Adrenal gland (tissue), 5 donors: Measurements from ENCODE around the gene FARS2.

ENCODE experiments used
- POLR2A ChIP-seq, 2 donors: fragments of 450-650 bp; IDR thresholded peaks; one replicate each; pipeline ENCODE4 v1.6.1; 2017; ENCODE audit warnings: antibody characterized with exemption in 2 of 2, mild to moderate bottlenecking in 2 of 2, moderate library complexity in 1 of 2
- TF ChIP-seq, protein P1 (sequence below), 6 experiments: fragments of 450-650 bp in 4 of 6; fragments of 200-600 bp in 2 of 6; sonication (generic) in 1 of 6; IDR thresholded peaks; 1 replicate in 5 of 6; 2 replicates in 1 of 6; pipeline versions ENCODE4 v1.5.1 to v1.8.0; 2016 to 2021; ENCODE audit warnings: antibody characterized with exemption in 6 of 6, mild to moderate bottlenecking in 2 of 6, moderate library complexity in 1 of 6
- donor health status: DM: no; HTN: no; CAD: no.

DNA sequence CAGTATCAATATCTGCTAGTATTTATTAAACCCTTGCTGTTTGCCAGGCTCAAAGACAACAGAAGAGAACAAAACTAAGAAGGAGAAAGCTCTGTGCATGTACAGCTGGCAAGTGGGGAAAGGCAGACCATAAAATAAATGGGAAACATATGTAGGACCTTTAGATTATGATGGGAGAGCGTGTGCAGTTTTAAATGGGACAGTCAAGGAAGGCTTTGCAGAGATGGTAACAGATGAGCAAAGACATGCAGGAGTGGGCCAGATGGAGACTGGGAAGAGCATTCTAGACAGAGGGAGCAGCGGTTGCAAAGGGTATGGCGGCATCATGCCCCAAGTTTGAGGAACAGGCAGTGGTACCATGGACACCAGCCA, 485.4 kb downstream of the FARS2 start:
- no peak for TF ChIP-seq POLR2A (IDR thresholded peaks at IDR 0.05)
- TF ChIP-seq, protein P1, sequence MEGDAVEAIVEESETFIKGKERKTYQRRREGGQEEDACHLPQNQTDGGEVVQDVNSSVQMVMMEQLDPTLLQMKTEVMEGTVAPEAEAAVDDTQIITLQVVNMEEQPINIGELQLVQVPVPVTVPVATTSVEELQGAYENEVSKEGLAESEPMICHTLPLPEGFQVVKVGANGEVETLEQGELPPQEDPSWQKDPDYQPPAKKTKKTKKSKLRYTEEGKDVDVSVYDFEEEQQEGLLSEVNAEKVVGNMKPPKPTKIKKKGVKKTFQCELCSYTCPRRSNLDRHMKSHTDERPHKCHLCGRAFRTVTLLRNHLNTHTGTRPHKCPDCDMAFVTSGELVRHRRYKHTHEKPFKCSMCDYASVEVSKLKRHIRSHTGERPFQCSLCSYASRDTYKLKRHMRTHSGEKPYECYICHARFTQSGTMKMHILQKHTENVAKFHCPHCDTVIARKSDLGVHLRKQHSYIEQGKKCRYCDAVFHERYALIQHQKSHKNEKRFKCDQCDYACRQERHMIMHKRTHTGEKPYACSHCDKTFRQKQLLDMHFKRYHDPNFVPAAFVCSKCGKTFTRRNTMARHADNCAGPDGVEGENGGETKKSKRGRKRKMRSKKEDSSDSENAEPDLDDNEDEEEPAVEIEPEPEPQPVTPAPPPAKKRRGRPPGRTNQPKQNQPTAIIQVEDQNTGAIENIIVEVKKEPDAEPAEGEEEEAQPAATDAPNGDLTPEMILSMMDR (IDR thresholded peaks at IDR 0.05), result no peak
